ENCODE results near the gene ARHGAP29.

DNA sequence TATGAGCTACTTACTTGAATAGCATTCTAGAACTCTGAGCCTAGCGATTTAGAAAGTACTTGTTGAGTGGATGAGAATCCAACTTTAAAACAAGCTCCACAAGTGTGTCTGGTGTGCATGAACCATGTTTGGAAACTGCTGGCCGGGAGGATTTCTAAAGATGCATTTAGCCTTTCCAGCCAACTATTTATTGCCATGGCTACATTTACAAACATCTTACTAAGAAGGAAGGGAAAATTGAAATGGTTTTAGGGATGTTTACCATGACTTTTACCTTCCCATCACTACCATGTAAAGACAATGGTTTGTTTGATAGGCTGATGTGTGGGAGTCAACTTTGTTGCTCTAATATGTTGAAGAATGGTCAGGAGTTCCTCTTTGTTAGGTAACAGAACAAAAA lies 37.7 kb upstream of the ARHGAP29 start:
- TF ChIP-seq, protein P1, sequence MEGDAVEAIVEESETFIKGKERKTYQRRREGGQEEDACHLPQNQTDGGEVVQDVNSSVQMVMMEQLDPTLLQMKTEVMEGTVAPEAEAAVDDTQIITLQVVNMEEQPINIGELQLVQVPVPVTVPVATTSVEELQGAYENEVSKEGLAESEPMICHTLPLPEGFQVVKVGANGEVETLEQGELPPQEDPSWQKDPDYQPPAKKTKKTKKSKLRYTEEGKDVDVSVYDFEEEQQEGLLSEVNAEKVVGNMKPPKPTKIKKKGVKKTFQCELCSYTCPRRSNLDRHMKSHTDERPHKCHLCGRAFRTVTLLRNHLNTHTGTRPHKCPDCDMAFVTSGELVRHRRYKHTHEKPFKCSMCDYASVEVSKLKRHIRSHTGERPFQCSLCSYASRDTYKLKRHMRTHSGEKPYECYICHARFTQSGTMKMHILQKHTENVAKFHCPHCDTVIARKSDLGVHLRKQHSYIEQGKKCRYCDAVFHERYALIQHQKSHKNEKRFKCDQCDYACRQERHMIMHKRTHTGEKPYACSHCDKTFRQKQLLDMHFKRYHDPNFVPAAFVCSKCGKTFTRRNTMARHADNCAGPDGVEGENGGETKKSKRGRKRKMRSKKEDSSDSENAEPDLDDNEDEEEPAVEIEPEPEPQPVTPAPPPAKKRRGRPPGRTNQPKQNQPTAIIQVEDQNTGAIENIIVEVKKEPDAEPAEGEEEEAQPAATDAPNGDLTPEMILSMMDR (IDR thresholded peaks at IDR 0.05) = no peak
- TF ChIP-seq POLR2A (IDR thresholded peaks at IDR 0.05; ENCODE audit: low read depth) = no peak
- TF ChIP-seq POLR2AphosphoS5 (IDR thresholded peaks at IDR 0.05) = no peak
- no peak for TF ChIP-seq EP300 (IDR thresholded peaks at IDR 0.05)
